CD14-positive monocyte (primary cell): ENCODE measurements around the gene PRKAR1B. TPM values are rescaled to one million over a fixed set of nuclear protein-coding genes. Genes with fewer than 3 reads are reported as not detected.

Source experiments
- DNase-seq, 3 donors: peaks; one replicate each; pipeline ENCODE4 v3.0.0-alpha.2; 2011 to 2022
- H2AFZ ChIP-seq: 2 replicates; pipeline ENCODE4 v1.6.0; 2012; ENCODE audit warnings: mild to moderate bottlenecking, low read depth, low read length, inconsistent platforms; ENCODE audit not compliant: insufficient read depth, poor library complexity, severe bottlenecking
- H3K27ac ChIP-seq, 2 donors: 1 replicate in 1 of 2; 2 replicates in 1 of 2; pipeline ENCODE4 v1.5.1; 2012 to 2013; ENCODE audit warnings: low read length in 2 of 2, control low read depth in 1 of 2, inconsistent platforms in 1 of 2, low read depth in 1 of 2, mild to moderate bottlenecking in 1 of 2
- H3K27me3 ChIP-seq, 2 donors: one replicate each; pipeline versions ENCODE4 v1.6.0 to v1.6.1; 2011 to 2013; ENCODE audit warnings: low read length in 2 of 2; ENCODE audit not compliant: control insufficient read depth in 2 of 2, insufficient read depth in 2 of 2
- H3K36me3 ChIP-seq, 2 donors: replicated peaks in 1 of 2; 1 replicate in 1 of 2; 2 replicates in 1 of 2; pipeline versions ENCODE4 v1.5.1 to v1.6.1; 2012 to 2013; ENCODE audit warnings: low read length in 2 of 2, control low read depth in 1 of 2, inconsistent platforms in 1 of 2, mild to moderate bottlenecking in 1 of 2; ENCODE audit not compliant: insufficient read depth in 2 of 2, control insufficient read depth in 1 of 2
- H3K4me1 ChIP-seq, 2 donors: 1 replicate in 1 of 2; 2 replicates in 1 of 2; pipeline versions ENCODE4 v1.5.1 to v1.6.1; 2012 to 2013; ENCODE audit warnings: low read length in 2 of 2, control low read depth in 1 of 2, inconsistent platforms in 1 of 2, mild to moderate bottlenecking in 1 of 2, moderate library complexity in 1 of 2; ENCODE audit not compliant: insufficient read depth in 2 of 2, control insufficient read depth in 1 of 2
- H3K4me2 ChIP-seq: replicated peaks from 2 replicates; pipeline ENCODE3; 2012; ENCODE audit warnings: low read length, moderate library complexity, mild to moderate bottlenecking; ENCODE audit not compliant: poor library complexity, severe bottlenecking; ENCODE audit errors: extremely low read depth
- H3K4me3 ChIP-seq, 3 experiments: fragments of 200-600 bp in 1 of 3; sonication (generic) in 1 of 3; replicated peaks in 1 of 3; 1 replicate in 2 of 3; 2 replicates in 1 of 3; pipeline ENCODE4 v1.5.1; 2011 to 2013; ENCODE audit warnings: low read length in 3 of 3, mild to moderate bottlenecking in 3 of 3, control low read depth in 2 of 3, low read depth in 2 of 3, inconsistent platforms in 1 of 3, moderate library complexity in 1 of 3
- H3K79me2 ChIP-seq: 2 replicates; pipeline ENCODE4 v1.6.0; 2012; ENCODE audit warnings: mild to moderate bottlenecking, control low read depth, inconsistent platforms, low read length, moderate library complexity; ENCODE audit not compliant: insufficient read depth
- H3K9ac ChIP-seq: 2 replicates; pipeline ENCODE4 v1.6.0; 2017; ENCODE audit warnings: low read length, mild to moderate bottlenecking; ENCODE audit not compliant: insufficient read depth, poor library complexity, severe bottlenecking
- H3K9me3 ChIP-seq, 2 donors: replicated peaks in 1 of 2; 1 replicate in 1 of 2; 2 replicates in 1 of 2; pipeline versions ENCODE4 v1.5.1 to v1.6.1; 2012 to 2013; ENCODE audit warnings: low read length in 2 of 2, control low read depth in 1 of 2; ENCODE audit not compliant: control insufficient read depth in 1 of 2, insufficient read depth in 1 of 2
- H4K20me1 ChIP-seq: 2 replicates; pipeline ENCODE4 v1.6.0; 2012; ENCODE audit warnings: mild to moderate bottlenecking, low read length, control low read depth, moderate library complexity; ENCODE audit not compliant: insufficient read depth
- H3K27ac Mint-ChIP-seq, 7 donors: one replicate each; pipeline ENCODE4 v1.8.0; 2020; ENCODE audit warnings: mild to moderate bottlenecking in 7 of 7, mixed read lengths in 7 of 7, moderate library complexity in 6 of 7, inconsistent platforms in 2 of 7
- H3K27me3 Mint-ChIP-seq, 3 donors: one replicate each; pipeline ENCODE4 v1.8.0; 2021 to 2022; ENCODE audit warnings: low read depth in 3 of 3, mild to moderate bottlenecking in 3 of 3, mixed read lengths in 3 of 3, moderate library complexity in 3 of 3, inconsistent platforms in 1 of 3
- H3K36me3 Mint-ChIP-seq, 2 donors: one replicate each; pipeline ENCODE4 v1.8.0; 2020; ENCODE audit warnings: mixed read lengths in 2 of 2, inconsistent platforms in 1 of 2, mild to moderate bottlenecking in 1 of 2
- H3K4me1 Mint-ChIP-seq: one replicate; pipeline ENCODE4 v1.8.0; 2020; ENCODE audit warnings: mild to moderate bottlenecking, mixed read lengths
- H3K4me3 Mint-ChIP-seq, 2 donors: one replicate each; pipeline ENCODE4 v1.8.0; 2020; ENCODE audit warnings: mild to moderate bottlenecking in 2 of 2, mixed read lengths in 2 of 2, moderate library complexity in 1 of 2
- H3K9me3 Mint-ChIP-seq, 7 donors: one replicate each; pipeline ENCODE4 v1.8.0; 2020 to 2022; ENCODE audit warnings: mixed read lengths in 7 of 7, mild to moderate bottlenecking in 6 of 7, moderate library complexity in 6 of 7, inconsistent platforms in 2 of 7
- WGBS: methylation state at CpG from one replicate; pipeline ENCODE4 v1.1.5; 2013; ENCODE audit warnings: missing lambda C conversion rate; ENCODE audit not compliant: insufficient coverage; 5-methylcytosine and 5-hydroxymethylcytosine counted together
- intact Hi-C, 2 donors: fragments of 100-400 bp; cut with micrococcal nuclease; formaldehyde crosslinking; loops; one replicate each; pipeline versions ENCODE4 v1.15.0 to v1.15.1; 2023
- polyA plus RNA-seq, 3 donors: library from polyadenylated mRNA; depleted of rRNA in 1 of 3; unstranded in 2 of 3; stranded (reverse) in 1 of 3; fragments of 300-500 nt in 2 of 3; fragments of >200 nt in 1 of 3; fragmentation: Illumina TruSeq in 2 of 3; gene quantifications; 1 replicate in 2 of 3; 2 replicates in 1 of 3; pipeline ENCODE4 v1.2.3, GENCODE V29; 2012 to 2021
- TF ChIP-seq, protein P1 (sequence below): fragments of 200-600 bp; IDR thresholded peaks from one replicate; pipeline ENCODE4 v1.8.0; 2022; ENCODE audit warnings: antibody characterized with exemption, mild to moderate bottlenecking

PRKAR1B gene
- polyA plus RNA-seq, 3 donors, result 0.94 to 2.1 (median 1.1) TPM

DNA sequence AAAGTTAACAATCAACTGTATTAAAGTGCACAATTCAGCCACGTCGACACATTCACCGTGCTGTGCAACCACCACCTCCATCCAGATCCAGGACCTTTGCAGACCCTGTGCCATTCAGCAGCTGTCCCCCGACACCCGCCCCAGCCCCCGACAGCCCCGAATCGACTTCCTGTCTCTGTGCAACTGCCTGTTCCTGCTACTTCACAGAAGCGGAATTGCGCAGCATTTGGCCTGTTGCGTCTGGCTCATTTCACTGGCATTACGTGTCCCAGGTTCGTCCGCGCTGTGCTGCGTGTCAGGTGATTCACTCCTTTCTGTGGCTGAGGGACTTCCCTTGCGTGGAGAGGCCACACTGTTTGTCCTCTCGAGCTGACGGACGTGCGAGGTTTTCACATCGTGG, 33.8 kb downstream of the PRKAR1B start:
- H3K27me3 ChIP-seq, result no peaks in the 10 kb centered on the region
- Mint-ChIP-seq H3K9me3 (peaks cover 23 to 75% (median 62%) of the 10 kb centered on the region in 7 donors), H3K4me1 (no peaks in the 10 kb centered on the region), H3K36me3 (no peaks in the 10 kb centered on the region), H3K27me3 (peaks cover 0 to 3% (median 3%) of the 10 kb centered on the region in 3 donors), H3K4me3 (no peak overlapping the region), H3K27ac (no peak overlapping the region)
- no peaks in the 10 kb centered on the region for H4K20me1 ChIP-seq
- no peak overlapping the region for H3K4me3 ChIP-seq
- no peaks in the 10 kb centered on the region for H3K4me1 ChIP-seq
- TF ChIP-seq, protein P1, sequence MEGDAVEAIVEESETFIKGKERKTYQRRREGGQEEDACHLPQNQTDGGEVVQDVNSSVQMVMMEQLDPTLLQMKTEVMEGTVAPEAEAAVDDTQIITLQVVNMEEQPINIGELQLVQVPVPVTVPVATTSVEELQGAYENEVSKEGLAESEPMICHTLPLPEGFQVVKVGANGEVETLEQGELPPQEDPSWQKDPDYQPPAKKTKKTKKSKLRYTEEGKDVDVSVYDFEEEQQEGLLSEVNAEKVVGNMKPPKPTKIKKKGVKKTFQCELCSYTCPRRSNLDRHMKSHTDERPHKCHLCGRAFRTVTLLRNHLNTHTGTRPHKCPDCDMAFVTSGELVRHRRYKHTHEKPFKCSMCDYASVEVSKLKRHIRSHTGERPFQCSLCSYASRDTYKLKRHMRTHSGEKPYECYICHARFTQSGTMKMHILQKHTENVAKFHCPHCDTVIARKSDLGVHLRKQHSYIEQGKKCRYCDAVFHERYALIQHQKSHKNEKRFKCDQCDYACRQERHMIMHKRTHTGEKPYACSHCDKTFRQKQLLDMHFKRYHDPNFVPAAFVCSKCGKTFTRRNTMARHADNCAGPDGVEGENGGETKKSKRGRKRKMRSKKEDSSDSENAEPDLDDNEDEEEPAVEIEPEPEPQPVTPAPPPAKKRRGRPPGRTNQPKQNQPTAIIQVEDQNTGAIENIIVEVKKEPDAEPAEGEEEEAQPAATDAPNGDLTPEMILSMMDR, result no peak
- intact Hi-C loops, result no loop called here
- H3K4me2 ChIP-seq, result no peak overlapping the region
- no peak overlapping the region for H2AFZ ChIP-seq
- H3K9ac ChIP-seq, result no peak overlapping the region
- no peaks in the 10 kb centered on the region for H3K79me2 ChIP-seq
- no peak overlapping the region for H3K27ac ChIP-seq
- DNase-seq, result no peak
- peaks cover 24 to 56% of the 10 kb centered on the region in 2 donors for H3K9me3 ChIP-seq
- WGBS, result 91% methylated on average over 20 of the region's 22 CpGs
- no peaks in the 10 kb centered on the region for H3K36me3 ChIP-seq

DNA sequence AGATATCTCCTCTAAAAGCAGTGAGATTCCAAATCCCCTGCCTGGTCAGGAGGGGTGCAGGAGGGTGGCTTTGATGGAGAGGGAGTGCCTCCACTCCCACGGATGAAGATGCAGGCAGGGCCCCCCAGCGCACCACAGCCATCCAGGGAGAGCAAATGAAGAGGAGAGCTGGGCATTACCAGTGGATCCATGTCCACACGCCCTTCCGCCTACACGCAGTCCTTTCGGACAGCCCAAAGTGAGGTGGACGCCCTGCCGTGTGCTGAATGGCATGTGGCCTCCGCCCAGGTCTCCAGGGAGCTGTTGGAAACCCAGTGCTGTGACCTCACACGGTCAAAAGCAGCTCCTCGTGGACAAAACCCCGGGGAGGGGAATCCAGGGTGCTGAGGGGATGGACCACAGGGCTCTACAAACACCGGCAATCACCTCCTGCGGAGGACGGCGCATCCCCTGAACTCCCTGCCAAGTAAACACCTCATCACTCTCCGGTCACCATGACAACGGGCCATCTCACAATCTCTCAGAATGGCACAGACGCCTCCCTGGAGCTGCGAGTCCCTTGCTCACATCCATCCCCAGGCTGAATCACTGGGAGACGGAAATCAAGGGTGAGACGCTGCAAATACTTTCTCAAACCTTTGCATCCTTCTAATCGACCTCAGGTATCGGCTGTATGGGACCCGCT, 35.6 kb downstream of the PRKAR1B start:
- Histone ChIP-seq H3K27me3 (no peaks in the 10 kb centered on the region), H4K20me1 (no peaks in the 10 kb centered on the region), H3K4me1 (no peaks in the 10 kb centered on the region), H2AFZ (no peak overlapping the region), H3K79me2 (no peaks in the 10 kb centered on the region), H3K4me3 (no peak overlapping the region), H3K27ac (no peak overlapping the region), H3K36me3 (no peaks in the 10 kb centered on the region), H3K9ac (no peak overlapping the region), H3K9me3 (peaks cover 35 to 68% of the 10 kb centered on the region in 2 donors), H3K4me2 (no peak overlapping the region)
- Mint-ChIP-seq H3K27me3 (peaks cover 1 to 4% (median 3%) of the 10 kb centered on the region in 3 donors), H3K27ac (peak overlapping the region in 2 of 7 donors; percentile 1 to 69), H3K9me3 (peaks cover 32 to 91% (median 75%) of the 10 kb centered on the region in 7 donors), H3K36me3 (no peaks in the 10 kb centered on the region), H3K4me1 (no peaks in the 10 kb centered on the region), H3K4me3 (no peak overlapping the region)
- intact Hi-C loops, result no loop called here
- TF ChIP-seq, protein P1, result no peak
- 97% methylated on average over 20 of the region's 25 CpGs for WGBS
- no peak for DNase-seq
